Ammon's horn (tissue), 1 donor: ENCODE measurements around the gene PALS1.

Source experiments
- DNase-seq: peaks from one replicate; pipeline ENCODE4 v3.0.0-alpha.2; 2016; ENCODE audit warnings: low spot score

Gene PALS1

GRCh38 chr14:67241411-67242167 lies at the start of gene PALS1:
PALS1 (plus strand) TSS chr14:67241435; CDS start chr14:67279171, 37,736 bp downstream.
- DNase-seq: peak; percentile 68

- peak; percentile 26 for DNase-seq
Measured at GRCh38 chr14:67191768-67192290, 49.4 kb upstream of the PALS1 start.

- no peak for DNase-seq
Measured at GRCh38 chr14:67192366-67192765, 48.9 kb upstream of the PALS1 start.

GRCh38 chr14:67195279-67195678 lies 46.0 kb upstream of the PALS1 start:
- no peak for DNase-seq

GRCh38 chr14:67199016-67199415 lies 42.2 kb upstream of the PALS1 start:
- DNase-seq: no peak

GRCh38 chr14:67207810-67208209 lies 33.4 kb upstream of the PALS1 start:
- DNase-seq: peak; percentile 28

- DNase-seq: no peak
Measured at GRCh38 chr14:67218126-67218525, 23.1 kb upstream of the PALS1 start.

- no peak for DNase-seq
Measured at GRCh38 chr14:67221248-67221981, 19.8 kb upstream of the PALS1 start.

- DNase-seq: no peak
Measured at GRCh38 chr14:67221982-67222328, 19.3 kb upstream of the PALS1 start.

- no peak for DNase-seq
Measured at GRCh38 chr14:67225523-67225922, 15.7 kb upstream of the PALS1 start.

- DNase-seq: no peak
Measured at GRCh38 chr14:67228325-67228984, 12.8 kb upstream of the PALS1 start.

GRCh38 chr14:67232066-67232465 lies 9.2 kb upstream of the PALS1 start:
- DNase-seq: no peak

- DNase-seq: no peak
Measured at GRCh38 chr14:67232621-67233020, 8.6 kb upstream of the PALS1 start.

- no peak for DNase-seq
Measured at GRCh38 chr14:67237591-67237990, 3.6 kb upstream of the PALS1 start.

GRCh38 chr14:67239582-67239981 lies 1.7 kb upstream of the PALS1 start:
- no peak for DNase-seq

- DNase-seq: peak; percentile 43
Measured at GRCh38 chr14:67240168-67240932, 885 bp upstream of the PALS1 start.

GRCh38 chr14:67240978-67241410 lies 241 bp upstream of the PALS1 start:
- DNase-seq: peak; percentile 96

- no peak for DNase-seq
Measured at GRCh38 chr14:67242168-67242420, 859 bp downstream of the PALS1 start.

- DNase-seq: no peak
Measured at GRCh38 chr14:67245104-67245503, 3.9 kb downstream of the PALS1 start.

- DNase-seq: no peak
Measured at GRCh38 chr14:67251573-67252226, 10.5 kb downstream of the PALS1 start.

- no peak for DNase-seq
Measured at GRCh38 chr14:67253076-67253635, 11.9 kb downstream of the PALS1 start.
